ENCODE results near the gene MYO1A.
"Not testable (repeated sequence)": the region's sequence is repeated elsewhere in the genome, so short reads cannot be mapped to it uniquely, and the experiment has no call there.

MYO1A gene

DNA sequence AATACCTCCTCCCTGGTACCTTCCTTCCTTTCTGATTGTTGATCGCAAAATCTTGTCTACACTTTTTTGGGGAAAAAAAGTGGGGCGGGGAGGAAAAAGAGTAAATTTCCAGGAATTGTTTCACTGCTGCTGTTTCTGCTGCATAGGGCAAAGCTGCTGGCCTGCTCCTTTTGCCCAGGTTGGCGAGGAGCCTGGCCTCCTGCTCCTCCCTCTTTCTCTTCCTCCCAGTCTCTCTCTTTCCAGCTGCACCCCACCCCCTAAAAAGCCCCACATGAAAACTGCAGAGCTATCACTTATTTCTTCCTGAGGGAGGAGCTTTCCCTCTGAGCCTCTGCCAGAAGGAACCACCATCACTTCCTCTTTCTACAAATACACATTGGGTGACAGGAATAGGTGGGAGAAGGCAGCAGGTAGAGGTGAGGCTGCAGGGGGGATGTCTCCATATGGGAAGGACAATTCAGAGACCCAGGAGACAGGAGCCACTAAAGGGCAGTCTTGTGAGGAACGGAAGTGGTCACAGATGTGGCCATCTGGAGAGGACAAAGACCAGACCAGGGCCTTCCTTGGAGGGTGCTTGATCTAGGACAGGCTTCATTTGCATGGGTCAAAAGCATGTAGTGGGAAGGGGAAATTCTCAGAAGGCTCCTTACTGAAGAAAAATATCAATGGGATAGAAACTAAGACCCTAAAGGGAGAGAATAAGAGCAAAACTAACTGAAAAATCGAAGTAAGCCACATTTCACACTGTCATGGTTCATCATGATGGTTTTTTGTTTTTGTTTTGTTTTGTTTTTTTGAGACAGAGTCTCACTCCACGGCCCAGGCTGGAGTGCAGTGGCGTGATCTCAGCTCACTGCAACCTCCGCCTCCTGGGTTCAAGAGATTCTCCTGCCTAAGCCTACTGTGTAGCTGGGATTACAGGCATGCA lies 58.3 kb downstream of the MYO1A start:
- no peak for DNase-seq

DNA sequence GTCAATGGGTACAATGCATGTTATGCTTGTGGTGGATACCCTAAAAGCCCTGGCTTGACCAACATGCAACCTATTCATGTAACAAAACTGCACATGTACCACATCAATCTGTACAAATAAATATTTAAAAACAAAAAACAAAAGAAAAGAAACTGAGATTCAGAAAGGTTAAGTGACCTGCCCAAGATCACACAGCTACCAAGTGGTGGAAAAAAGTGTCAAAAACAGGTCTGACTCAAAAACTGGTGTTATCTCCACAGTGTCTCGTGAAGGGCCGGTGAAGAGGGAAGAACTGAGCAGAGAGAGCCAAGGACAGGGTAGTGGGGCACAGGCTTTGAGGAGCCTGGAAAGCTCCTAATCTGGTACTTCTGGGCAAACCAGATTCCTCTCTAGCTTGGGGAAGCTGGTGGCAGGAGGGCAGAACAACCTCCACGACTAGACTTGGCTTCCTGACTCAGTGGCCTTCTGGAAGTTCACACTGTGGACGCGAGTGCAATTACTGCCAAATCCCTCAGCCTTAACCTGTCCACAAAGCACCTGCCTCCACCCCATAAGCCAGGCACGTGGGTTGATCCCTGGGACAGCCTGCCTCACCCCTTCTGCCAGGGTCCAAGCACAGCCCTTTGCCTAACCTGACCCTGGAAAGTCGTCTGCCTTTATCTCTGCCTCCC lies 59.1 kb downstream of the MYO1A start:
- no peak for DNase-seq

DNA sequence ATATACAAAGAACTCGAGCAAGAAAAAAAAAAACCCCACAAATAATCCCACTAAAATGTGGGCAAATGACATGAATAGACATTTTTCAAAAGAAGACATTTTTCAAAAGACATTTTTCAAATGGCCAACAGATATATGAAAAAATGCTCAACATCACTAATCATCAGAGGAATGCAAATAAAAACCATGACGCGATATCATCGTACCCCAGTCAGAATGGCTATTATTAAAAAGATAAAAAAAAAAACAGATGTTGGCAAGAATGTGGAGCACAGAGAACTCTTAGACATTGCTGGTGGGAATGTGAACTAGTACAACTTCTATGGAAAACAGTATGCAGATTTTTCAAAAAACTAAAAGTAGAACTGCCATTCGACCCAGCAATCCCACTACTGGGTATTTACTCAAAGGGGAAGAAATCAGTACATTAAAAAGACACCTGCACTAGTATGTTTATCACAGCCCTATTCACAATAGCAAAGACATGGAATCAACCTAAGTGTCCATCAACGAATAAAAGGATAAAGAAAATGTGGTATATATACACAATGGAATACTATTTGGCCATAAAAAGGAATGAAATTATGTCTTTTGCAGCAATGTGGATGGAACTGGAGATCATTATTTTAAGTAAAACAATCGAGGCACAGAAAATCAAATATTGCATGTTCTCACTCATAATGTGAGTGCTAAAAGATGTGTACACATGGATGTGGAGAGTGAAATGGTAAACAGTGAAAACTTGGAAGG lies 59.9 kb downstream of the MYO1A start:
- DNase-seq: no peak

DNA sequence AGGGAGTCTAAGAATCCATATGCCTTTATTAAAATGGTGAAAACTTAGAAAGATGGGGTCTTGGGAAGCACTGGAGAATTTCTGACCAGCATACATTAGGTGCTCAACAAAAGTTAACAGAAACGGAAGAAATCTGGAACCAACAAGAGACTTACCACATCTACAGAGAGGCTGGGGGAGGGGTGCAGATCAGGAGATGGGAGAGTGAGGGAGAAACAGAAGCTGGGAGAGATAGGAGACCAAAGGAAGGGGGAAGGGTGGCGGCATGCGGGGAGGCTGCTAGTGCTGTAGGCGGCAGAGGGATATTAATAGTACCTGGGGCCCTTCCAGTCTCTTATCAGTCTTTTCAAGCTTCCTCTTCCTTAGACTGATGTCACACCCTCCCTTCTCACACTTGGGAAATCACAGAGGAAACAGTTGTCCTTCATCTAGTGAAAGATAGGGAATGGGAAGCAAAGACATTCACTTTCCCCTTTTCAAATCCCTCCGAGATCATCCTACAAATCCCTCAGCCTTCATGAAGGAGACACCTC lies 61.7 kb downstream of the MYO1A start:
- DNase-seq: no peak

DNA sequence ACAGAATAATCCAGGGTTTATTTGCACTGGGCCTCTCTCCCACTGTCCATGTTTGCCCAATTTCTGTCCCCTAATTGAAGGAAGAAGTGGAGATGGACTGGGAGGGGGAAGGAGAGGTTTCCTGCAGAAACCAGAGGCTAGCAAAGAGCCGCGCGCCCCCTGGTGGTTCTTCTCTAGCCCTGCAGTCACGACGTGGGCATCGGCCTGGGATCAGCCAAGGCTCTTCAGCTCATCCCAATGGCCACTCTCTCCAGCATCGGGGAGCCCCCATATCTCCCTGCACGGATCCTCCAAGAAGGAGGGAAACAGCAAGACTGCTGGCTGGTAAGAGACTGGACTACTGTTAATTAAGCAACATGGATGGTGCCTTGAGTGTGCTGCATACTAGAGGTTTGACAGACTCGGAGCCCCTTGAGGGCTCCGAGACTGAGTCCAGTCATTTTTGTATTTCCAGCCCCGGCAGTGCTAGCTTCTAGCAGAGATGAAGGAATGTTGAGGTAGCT lies 62.3 kb downstream of the MYO1A start:
- no peak for DNase-seq

DNA sequence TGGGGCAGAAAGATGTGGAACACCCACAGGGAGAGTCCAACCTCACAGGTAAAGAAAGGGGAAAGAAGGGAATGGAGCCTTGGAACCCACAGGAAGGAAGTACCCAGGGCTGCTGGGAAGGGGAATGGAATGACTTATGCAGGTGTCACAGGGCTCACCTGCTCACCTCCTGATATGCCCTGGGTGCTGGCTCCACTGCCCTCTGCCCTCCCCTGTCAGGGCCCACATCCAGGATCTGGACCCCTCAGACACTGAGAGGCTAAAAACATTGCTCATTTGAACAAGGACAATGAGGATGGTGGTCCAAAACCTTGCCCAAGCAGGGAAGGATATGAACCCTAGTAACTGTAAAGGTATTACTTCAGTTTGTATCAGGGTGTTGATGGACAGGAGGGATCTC lies 62.9 kb downstream of the MYO1A start:
- no peak for DNase-seq

DNA sequence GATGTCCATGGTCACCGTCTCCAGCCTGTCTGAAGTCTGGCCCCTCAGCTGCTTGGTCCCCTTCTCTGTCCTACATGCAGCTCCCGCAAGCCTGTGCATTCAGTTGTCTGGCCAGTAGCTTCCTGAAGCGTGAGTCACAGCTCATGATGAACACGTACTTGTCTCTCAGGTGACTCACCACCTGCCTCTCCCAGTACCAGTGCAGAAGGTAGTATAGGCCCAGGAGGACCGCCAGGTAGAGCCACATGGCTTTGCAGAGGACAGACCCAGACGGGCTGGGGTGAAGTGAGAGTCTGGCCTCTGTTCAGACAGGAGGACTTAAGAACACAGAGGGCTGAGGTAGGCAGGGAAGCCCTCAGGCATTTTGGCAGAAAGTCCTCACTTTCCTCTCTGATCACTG lies 64.2 kb downstream of the MYO1A start:
- not testable (repeated sequence) for DNase-seq

DNA sequence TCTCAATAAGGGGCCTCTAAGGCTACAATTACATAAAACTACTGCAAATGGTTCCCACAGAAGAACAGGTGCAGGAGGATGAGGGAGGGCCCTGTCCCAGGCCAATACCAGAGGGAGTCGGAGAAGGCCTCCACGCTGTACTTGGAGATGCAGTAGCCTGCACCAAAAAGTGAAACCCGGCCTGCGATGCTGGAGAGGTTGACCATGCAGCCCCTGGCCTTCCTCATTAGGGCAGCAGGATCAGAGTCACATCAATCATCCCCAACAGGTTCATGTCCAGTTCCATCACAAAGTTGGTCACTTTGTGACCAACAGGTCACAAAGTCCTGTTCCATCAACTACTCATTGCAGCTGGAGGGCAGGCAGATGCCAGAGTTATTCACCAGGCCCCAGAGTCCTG lies 66.5 kb downstream of the MYO1A start:
- no peak for DNase-seq

DNA sequence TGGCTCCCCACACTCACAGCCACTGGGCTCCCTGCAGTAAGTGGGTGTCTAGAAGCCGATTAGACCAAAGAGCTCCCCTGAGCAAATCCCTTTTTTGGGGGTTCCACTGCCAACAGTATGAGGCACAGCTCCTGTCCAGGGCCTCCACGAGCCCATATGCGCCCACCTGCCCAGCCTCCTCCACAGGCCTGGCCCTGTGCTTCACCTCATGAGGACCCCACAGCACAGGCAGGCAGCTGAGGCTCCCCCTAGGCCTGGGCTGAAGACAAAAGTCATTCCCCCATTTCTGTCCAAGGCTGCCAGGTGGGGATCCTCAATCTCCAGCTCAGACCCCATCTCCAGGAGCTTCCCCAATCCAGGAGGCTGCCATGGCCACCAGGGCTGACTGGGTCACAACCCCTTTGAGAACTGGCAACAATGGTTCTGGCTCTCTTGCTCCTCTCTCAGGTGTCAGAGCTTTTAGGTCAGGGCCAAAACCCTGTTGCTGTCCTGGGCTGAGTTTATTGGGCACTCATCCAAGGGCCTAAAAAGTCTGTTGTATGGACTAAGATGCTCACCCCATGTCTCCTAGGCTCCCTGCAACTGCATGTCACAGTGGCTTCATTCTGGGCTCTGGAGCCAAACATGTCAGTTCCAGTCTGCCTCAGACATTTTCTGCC lies 67.2 kb downstream of the MYO1A start:
- DNase-seq: not testable (repeated sequence)

DNA sequence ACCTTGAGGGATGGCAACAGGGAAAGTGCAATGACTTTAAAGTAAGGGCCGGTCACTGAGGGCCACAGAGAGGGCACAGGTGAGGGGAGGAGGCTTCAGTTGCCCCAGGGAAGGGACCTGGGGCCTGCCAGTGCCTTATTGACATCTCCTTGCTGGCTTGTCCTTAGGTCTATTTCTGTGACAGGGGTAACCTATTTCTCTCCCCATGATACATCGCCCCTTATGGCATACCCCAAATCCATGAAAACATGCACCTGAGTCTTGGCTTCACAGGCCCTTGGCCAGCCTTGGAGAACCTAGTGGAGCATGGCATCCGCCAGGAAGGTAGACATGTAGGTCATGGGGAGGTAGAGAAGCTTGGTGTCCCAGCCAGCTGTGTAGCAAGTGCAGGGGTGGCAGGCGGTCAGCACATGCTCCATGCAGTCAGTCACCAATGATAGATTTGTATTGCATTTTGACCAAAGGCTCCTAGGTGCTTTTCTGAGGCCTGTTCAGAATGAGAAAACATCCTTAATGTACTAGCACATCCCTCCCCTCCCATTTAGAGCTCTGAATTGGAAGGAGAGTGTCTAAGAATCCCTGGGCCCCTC lies 68.9 kb downstream of the MYO1A start:
- no peak for DNase-seq

DNA sequence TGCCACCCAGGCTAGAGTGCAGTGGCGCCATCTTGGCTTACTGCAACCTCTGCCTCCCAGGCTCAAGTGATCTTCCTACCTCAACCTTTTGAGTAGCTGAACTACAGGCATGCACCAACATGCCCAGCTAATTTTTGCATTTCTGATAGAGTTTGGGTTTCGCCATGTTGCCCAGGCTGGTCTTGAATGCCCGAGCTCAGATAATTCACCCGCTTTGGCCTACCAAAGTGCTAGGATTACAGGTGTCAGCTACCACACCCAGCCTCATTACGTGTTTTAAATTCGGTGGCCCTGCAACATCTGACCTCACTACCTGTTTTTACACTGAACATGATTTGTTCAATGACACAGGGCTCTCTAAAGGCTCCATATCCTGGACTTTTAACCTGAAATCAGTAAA lies 69.7 kb downstream of the MYO1A start:
- no peak for DNase-seq

DNA sequence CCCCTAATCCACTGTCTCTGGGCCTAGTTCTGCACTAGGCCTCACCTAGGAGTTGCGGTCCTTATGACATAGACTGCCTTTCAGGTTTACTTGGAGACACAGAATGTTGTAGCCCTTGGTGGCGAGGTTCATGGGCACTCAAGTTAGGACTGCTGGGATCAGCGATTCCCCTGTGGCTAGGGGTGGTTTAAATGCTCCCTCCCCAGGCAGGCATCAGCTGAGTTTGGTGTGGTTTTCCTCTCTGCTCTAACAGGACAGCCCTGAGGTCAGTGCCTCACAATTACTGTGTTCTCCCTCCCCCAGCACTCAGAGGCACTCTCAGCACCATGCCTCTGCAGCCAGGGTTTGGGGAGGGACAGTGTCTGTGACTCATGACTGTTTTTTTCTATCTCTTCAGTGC lies 70.3 kb downstream of the MYO1A start:
- DNase-seq: no peak
